ENCODE data around the gene MYO1F.

DNA sequence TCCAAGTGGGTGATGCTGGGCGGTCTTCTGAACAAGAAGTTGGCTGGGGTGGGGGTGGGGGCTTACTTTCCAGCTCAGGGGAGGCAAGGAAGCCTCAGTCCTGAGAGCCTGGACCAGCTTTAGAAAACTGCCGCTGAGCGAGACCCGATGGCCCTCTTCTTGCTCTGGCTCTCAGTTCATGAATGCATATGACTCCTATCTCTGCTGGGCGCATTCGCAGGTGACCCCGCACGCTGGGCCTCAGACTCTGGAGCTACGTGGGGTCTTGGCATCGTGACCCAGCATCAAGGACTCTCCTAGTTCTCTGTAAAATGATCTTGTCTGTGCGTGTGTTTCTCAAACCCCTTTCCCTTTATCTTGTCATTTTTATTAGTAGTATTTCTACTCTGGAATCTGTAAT, 94.5 kb downstream of the MYO1F start:
- TF ChIP-seq, protein P1, sequence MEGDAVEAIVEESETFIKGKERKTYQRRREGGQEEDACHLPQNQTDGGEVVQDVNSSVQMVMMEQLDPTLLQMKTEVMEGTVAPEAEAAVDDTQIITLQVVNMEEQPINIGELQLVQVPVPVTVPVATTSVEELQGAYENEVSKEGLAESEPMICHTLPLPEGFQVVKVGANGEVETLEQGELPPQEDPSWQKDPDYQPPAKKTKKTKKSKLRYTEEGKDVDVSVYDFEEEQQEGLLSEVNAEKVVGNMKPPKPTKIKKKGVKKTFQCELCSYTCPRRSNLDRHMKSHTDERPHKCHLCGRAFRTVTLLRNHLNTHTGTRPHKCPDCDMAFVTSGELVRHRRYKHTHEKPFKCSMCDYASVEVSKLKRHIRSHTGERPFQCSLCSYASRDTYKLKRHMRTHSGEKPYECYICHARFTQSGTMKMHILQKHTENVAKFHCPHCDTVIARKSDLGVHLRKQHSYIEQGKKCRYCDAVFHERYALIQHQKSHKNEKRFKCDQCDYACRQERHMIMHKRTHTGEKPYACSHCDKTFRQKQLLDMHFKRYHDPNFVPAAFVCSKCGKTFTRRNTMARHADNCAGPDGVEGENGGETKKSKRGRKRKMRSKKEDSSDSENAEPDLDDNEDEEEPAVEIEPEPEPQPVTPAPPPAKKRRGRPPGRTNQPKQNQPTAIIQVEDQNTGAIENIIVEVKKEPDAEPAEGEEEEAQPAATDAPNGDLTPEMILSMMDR (IDR thresholded peaks at IDR 0.05) = no peak
- TF ChIP-seq POLR2A (IDR thresholded peaks at IDR 0.05) = no peak
